SU-DHL-6 (cell line): ENCODE measurements around the gene BCL2.

ENCODE experiments used
- H2AFZ ChIP-seq: fragments of 200-600 bp; sonication (generic); 2 replicates; pipeline ENCODE4 v1.6.1; 2014; ENCODE audit warnings: low read depth, mild to moderate bottlenecking, moderate library complexity, mixed read lengths, antibody characterized with exemption, low read length; ENCODE audit not compliant: severe bottlenecking
- H3F3A ChIP-seq: fragments of 200-600 bp; shearing (Covaris generic); 2 replicates; pipeline ENCODE4 v1.6.0; 2016; ENCODE audit warnings: antibody characterized with exemption, mild to moderate bottlenecking; ENCODE audit not compliant: insufficient read depth
- H3K27ac ChIP-seq: fragments of 200-600 bp; sonication (generic); 2 replicates; pipeline ENCODE4 v1.5.1; 2016; ENCODE audit warnings: low read depth, mild to moderate bottlenecking, low read length, moderate library complexity, mixed read lengths
- H3K27me3 ChIP-seq: fragments of 200-600 bp; sonication (generic), shearing (Covaris generic); 2 replicates; pipeline ENCODE4 v1.6.0; 2014; ENCODE audit warnings: mild to moderate bottlenecking, low read length
- H3K36me3 ChIP-seq: fragments of 200-600 bp; sonication (generic); 2 replicates; pipeline ENCODE4 v1.6.1; 2014; ENCODE audit warnings: mild to moderate bottlenecking, low read length, mixed read lengths
- H3K4me2 ChIP-seq: fragments of 300-600, 200-600 bp; shearing (Covaris generic), sonication (generic); 2 replicates; pipeline ENCODE4 v1.6.0; 2014; ENCODE audit warnings: low read length, low read depth, mild to moderate bottlenecking; ENCODE audit not compliant: poor library complexity, severe bottlenecking
- H3K4me3 ChIP-seq: fragments of 200-600 bp; sonication (generic); 2 replicates; pipeline ENCODE4 v1.5.1; 2014; ENCODE audit warnings: antibody characterized with exemption, low read length, mild to moderate bottlenecking, mixed read lengths; ENCODE audit not compliant: insufficient read depth, poor library complexity, severe bottlenecking
- H3K79me2 ChIP-seq: fragments of 200-600 bp; sonication (generic); 2 replicates; pipeline ENCODE4 v1.6.1; 2014; ENCODE audit warnings: mild to moderate bottlenecking, low read length, moderate library complexity; ENCODE audit not compliant: insufficient read depth
- H3K9ac ChIP-seq: fragments of 200-600 bp; sonication (generic); 2 replicates; pipeline ENCODE4 v1.7.0; 2014; ENCODE audit warnings: mild to moderate bottlenecking, low read length
- H3K9me2 ChIP-seq: fragments of 200-600 bp; sonication (generic); replicated peaks from 2 replicates; pipeline ENCODE4 v1.6.1; 2014; ENCODE audit warnings: low read length; ENCODE audit not compliant: insufficient read depth
- H3K9me3 ChIP-seq: fragments of 200-600 bp; sonication (generic); 2 replicates; pipeline ENCODE4 v1.6.1; 2014; ENCODE audit warnings: low read length, mixed read lengths; ENCODE audit not compliant: insufficient read depth
- H4K20me1 ChIP-seq: fragments of 200-600 bp; sonication (generic); 2 replicates; pipeline ENCODE4 v1.6.1; 2014; ENCODE audit warnings: low read depth, mild to moderate bottlenecking, antibody characterized with exemption, low read length, moderate library complexity, mixed read lengths
- EZH2phosphoT487 ChIP-seq: fragments of 200-600 bp; sonication (generic), shearing (Covaris generic); conservative IDR thresholded peaks from 2 replicates; pipeline ENCODE4 v1.6.1; 2018; ENCODE audit warnings: mild to moderate bottlenecking, antibody characterized with exemption, low read length, moderate library complexity, mixed read lengths
- TF ChIP-seq, protein P1 (sequence below): fragments of 200-600 bp; sonication (generic); IDR thresholded peaks from one replicate; pipeline ENCODE4 v1.5.1; 2017; ENCODE audit warnings: antibody characterized with exemption, mild to moderate bottlenecking, low read length, moderate library complexity; ENCODE audit not compliant: insufficient read depth, poor library complexity, severe bottlenecking

The BCL2 gene

DNA sequence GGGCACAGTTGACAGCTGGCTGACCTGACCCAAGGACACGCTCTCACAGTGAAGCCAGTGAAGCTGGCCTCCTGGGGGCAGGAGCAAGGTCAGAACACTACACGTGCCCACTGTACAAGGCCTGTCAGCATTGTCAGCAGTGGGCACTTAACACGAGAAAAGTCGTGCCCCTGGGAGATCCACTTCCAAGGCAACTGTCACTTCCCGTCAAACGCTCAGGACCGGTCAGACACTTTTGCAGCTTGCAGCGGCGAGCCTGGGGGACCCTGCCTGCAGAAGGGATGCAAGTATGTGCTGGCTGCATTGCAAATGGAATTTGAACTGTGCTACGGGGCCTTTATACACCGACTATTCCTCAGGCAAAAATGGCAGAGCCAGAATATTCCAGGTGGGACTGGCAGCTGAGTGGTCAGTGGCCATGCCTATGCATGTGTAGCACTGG, 176.2 kb downstream of the BCL2 start:
- H3K9me2 ChIP-seq, result no peaks in the 10 kb centered on the region
- H4K20me1 ChIP-seq, result no peaks in the 10 kb centered on the region
- no peak overlapping the region for H2AFZ ChIP-seq
- H3K4me3 ChIP-seq, result no peak overlapping the region
- no peaks in the 10 kb centered on the region for H3K36me3 ChIP-seq
- no peak for TF ChIP-seq EZH2phosphoT487
- TF ChIP-seq, protein P1, sequence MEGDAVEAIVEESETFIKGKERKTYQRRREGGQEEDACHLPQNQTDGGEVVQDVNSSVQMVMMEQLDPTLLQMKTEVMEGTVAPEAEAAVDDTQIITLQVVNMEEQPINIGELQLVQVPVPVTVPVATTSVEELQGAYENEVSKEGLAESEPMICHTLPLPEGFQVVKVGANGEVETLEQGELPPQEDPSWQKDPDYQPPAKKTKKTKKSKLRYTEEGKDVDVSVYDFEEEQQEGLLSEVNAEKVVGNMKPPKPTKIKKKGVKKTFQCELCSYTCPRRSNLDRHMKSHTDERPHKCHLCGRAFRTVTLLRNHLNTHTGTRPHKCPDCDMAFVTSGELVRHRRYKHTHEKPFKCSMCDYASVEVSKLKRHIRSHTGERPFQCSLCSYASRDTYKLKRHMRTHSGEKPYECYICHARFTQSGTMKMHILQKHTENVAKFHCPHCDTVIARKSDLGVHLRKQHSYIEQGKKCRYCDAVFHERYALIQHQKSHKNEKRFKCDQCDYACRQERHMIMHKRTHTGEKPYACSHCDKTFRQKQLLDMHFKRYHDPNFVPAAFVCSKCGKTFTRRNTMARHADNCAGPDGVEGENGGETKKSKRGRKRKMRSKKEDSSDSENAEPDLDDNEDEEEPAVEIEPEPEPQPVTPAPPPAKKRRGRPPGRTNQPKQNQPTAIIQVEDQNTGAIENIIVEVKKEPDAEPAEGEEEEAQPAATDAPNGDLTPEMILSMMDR, result no peak
- H3F3A ChIP-seq, result peaks cover 79% of the 10 kb centered on the region
- peak overlapping the region; percentile 92 for H3K27ac ChIP-seq
- H3K27me3 ChIP-seq, result no peaks in the 10 kb centered on the region
- peak overlapping the region; percentile 46 for H3K9ac ChIP-seq
- peak overlapping the region; percentile 75 for H3K4me2 ChIP-seq
- no peaks in the 10 kb centered on the region for H3K9me3 ChIP-seq
- H3K79me2 ChIP-seq, result peaks cover 54% of the 10 kb centered on the region

DNA sequence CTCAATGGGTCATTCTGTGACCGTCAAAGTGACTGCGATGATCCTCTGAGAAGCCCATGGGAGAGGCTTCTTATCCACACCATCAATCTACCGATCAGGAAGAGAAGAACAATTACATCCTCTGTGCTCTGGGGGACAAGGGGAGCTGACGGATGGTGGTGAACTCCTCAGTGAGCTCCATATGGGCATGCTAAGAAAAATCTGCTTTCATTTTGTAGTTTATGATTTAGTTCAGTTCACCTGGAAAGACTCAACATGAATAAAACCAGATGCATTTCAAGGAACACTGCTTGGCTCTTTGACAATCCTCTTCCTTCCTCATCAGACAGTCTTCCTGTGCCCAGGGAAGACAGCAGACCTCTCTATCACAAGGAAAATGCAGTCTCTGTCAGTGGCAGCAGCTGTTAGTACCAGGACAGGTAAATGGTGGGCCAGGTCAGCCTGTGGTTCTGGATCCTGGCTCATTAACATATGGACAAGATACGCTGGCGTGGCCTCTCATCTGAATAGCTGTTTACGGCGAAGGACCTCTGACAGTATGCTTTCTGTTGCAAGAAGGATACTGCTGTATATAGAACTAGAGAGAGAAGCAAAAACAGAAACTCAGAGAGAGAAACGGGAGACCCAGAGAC, 176.9 kb downstream of the BCL2 start:
- Histone ChIP-seq H3K9me3 (no peaks in the 10 kb centered on the region), H2AFZ (no peak overlapping the region), H4K20me1 (no peaks in the 10 kb centered on the region), H3K9ac (peak overlapping the region; percentile 46), H3K9me2 (no peaks in the 10 kb centered on the region), H3K27ac (peak overlapping the region; percentile 92), H3F3A (peaks cover 79% of the 10 kb centered on the region), H3K79me2 (peaks cover 54% of the 10 kb centered on the region; the same call in 1 of the 2 replicates), H3K36me3 (no peaks in the 10 kb centered on the region), H3K4me3 (no peak overlapping the region), H3K27me3 (no peaks in the 10 kb centered on the region), H3K4me2 (peak overlapping the region; percentile 75)
- TF ChIP-seq, protein P1, result no peak
- no peak for TF ChIP-seq EZH2phosphoT487

DNA sequence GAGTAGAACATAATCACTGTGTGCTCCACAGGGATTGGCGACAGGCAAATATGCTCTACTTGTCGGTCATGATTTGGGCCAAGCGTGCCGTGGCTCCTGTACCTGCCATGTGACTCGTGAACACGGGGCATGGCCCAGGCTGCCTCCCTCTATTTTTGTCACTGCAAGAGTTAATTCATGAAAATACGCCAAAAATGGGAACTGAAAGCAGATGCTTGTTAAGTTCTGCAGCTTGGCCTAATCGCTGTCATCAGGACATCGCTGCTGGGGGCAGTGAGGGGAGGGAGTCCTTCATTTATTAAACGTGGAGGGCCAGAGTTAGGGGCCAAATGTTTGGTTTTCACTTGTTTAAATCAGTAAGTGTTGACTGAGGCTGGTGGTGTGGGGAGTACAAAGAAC, 177.8 kb downstream of the BCL2 start:
- Histone ChIP-seq H3K4me2 (peak overlapping the region; percentile 75), H3K9me2 (no peaks in the 10 kb centered on the region), H3K9me3 (no peaks in the 10 kb centered on the region), H2AFZ (no peak overlapping the region), H3K79me2 (peaks cover 53% of the 10 kb centered on the region; the same call in 1 of the 2 replicates), H3K9ac (peak overlapping the region; percentile 46), H3K27me3 (no peaks in the 10 kb centered on the region), H4K20me1 (no peaks in the 10 kb centered on the region), H3K4me3 (peak overlapping the region; percentile 4), H3K27ac (peak overlapping the region; percentile 92), H3F3A (peaks cover 77% of the 10 kb centered on the region), H3K36me3 (no peaks in the 10 kb centered on the region)
- no peak for TF ChIP-seq EZH2phosphoT487
